Heart left ventricle (tissue), 13 donors: ENCODE data around the gene CRLF2.

Experiments used
- CTCF ChIP-seq, 12 donors: fragments of 200-600 bp; sonication (generic) in 4 of 12; IDR thresholded peaks; one replicate each; pipeline versions ENCODE4 v1.5.0 to v1.8.0; 2018 to 2022; ENCODE audit warnings: antibody characterized with exemption in 12 of 12, mild to moderate bottlenecking in 5 of 12
- POLR2A ChIP-seq, 2 donors: fragments of 450-650 bp; IDR thresholded peaks; one replicate each; pipeline ENCODE4 v1.6.1; 2017; ENCODE audit warnings: antibody characterized with exemption in 2 of 2, mild to moderate bottlenecking in 2 of 2, moderate library complexity in 2 of 2
- donor health status: ischemic (EF 13 %, LVEDD 7.1; RV severe dilation, severe dysfunction).
- donor health status: DM: no; HTN: yes; CAD: no.
- donor health status: DM: no; HTN: no; CAD: no.
- donor health status: ischemic (EF 25% LVEDD 6.9; RV normal size, moderate dysfunction).
- donor health status: ischemic (EF 25% LVEDD 5.7; RV mildly dilated, moderate dysfunction).
- donor health status: ischemic (EF 35%, LVEDD 5.7; RV mildly dilated, moderate dysfunction).
- donor health status: nonischemic (EF 11% LVEDD 7.7; RV severe dilation, severe dysfunction).
- donor health status: DM: yes; HTN: yes; CAD: no.
- donor health status: PGD.
- donor health status: ischemic (EF 29% LVEDD 5.4; RV normal size, mild dysfunction).
- donor health status: nonischemic (EF 23%, LVEDD 6.1; RV moderate dilation, normal function).

DNA sequence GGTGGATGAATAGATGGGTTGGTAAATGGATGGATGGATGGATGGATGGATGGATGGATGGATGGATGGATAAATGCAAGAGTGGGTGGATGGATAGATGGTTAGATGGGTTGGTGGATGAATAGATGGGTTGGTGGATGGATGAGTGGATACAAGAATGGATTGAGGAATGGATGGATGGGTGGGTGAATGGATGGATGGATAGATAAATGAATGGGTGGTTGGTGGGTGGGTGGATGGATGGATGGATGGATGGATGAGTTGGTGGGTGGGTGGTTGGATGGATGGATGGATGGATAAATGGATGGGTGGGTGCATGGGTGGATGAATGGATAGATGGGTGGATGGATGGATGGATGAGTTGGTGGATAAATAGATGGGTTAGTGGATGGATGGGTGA, 13.8 kb upstream of the CRLF2 start:
- TF ChIP-seq CTCF (IDR thresholded peaks at IDR 0.05) (no peak), POLR2A (IDR thresholded peaks at IDR 0.05) (no peak)
